Neuronal stem cell (in vitro differentiated cells): Measurements from ENCODE around the gene UGT1A3.
A peak's percentile ranks its signal among the peaks of the same experiment; 100 is the strongest.

Source experiments
- DNase-seq: peaks from one replicate; pipeline ENCODE4 v3.0.0-alpha.2; 2013; ENCODE audit warnings: low spot score
- H2AFZ ChIP-seq: one replicate; pipeline ENCODE4 v1.6.1; 2013; ENCODE audit warnings: mild to moderate bottlenecking, low read length, inconsistent platforms
- H2AK5ac ChIP-seq: 2 replicates; pipeline ENCODE4 v1.6.1; 2013; ENCODE audit warnings: low read depth, mild to moderate bottlenecking, inconsistent platforms, low read length, moderate library complexity, mixed read lengths
- H2BK120ac ChIP-seq: 2 replicates; pipeline ENCODE4 v1.6.1; 2013; ENCODE audit warnings: low read depth, mild to moderate bottlenecking, inconsistent platforms, low read length, moderate library complexity, mixed read lengths
- H2BK12ac ChIP-seq: one replicate; pipeline ENCODE4 v1.6.1; 2013; ENCODE audit warnings: low read length, inconsistent platforms
- H2BK15ac ChIP-seq: 2 replicates; pipeline ENCODE4 v1.6.1; 2013; ENCODE audit warnings: mild to moderate bottlenecking, low read length, inconsistent platforms, mixed read lengths
- H2BK5ac ChIP-seq: one replicate; pipeline ENCODE4 v1.6.1; 2013; ENCODE audit warnings: inconsistent platforms, mild to moderate bottlenecking, low read length, moderate library complexity
- H3K14ac ChIP-seq: one replicate; pipeline ENCODE4 v1.6.1; 2013; ENCODE audit warnings: low read length, inconsistent platforms
- H3K18ac ChIP-seq: 2 replicates; pipeline ENCODE4 v1.6.1; 2013; ENCODE audit warnings: low read length, inconsistent platforms
- H3K23ac ChIP-seq: 2 replicates; pipeline ENCODE4 v1.6.1; 2013; ENCODE audit warnings: low read depth, mild to moderate bottlenecking, mixed read lengths, low read length, inconsistent platforms; ENCODE audit not compliant: poor library complexity
- H3K27ac ChIP-seq: replicated peaks from 3 replicates; pipeline ENCODE4 v1.5.1; 2013; ENCODE audit warnings: low read length, inconsistent platforms
- H3K27me3 ChIP-seq, 3 experiments: 2 replicates each; pipeline ENCODE4 v1.6.1; 2013; ENCODE audit warnings: low read length in 3 of 3, mild to moderate bottlenecking in 2 of 3, inconsistent platforms in 1 of 3, low read depth in 1 of 3, mixed read lengths in 1 of 3, moderate library complexity in 1 of 3; ENCODE audit not compliant: control insufficient read depth in 3 of 3, insufficient read depth in 3 of 3
- H3K36me3 ChIP-seq, 2 donors: replicated peaks in 1 of 2; 2 replicates each; pipeline ENCODE4 v1.6.1; 2013; ENCODE audit warnings: low read length in 2 of 2; ENCODE audit not compliant: control insufficient read depth in 2 of 2, insufficient read depth in 2 of 2
- H3K4ac ChIP-seq: 2 replicates; pipeline ENCODE4 v1.6.1; 2013; ENCODE audit warnings: inconsistent platforms, mild to moderate bottlenecking, low read length, moderate library complexity
- H3K4me1 ChIP-seq, 2 donors: 1 replicate in 1 of 2; 2 replicates in 1 of 2; pipeline ENCODE4 v1.6.1; 2013; ENCODE audit warnings: low read length in 2 of 2, low read depth in 1 of 2; ENCODE audit not compliant: control insufficient read depth in 2 of 2, insufficient read depth in 1 of 2
- H3K4me2 ChIP-seq: one replicate; pipeline ENCODE4 v1.6.1; 2013; ENCODE audit warnings: mild to moderate bottlenecking, low read length, inconsistent platforms; ENCODE audit not compliant: insufficient read depth, poor library complexity, severe bottlenecking
- H3K4me3 ChIP-seq, 2 donors: 2 replicates each; pipeline ENCODE4 v1.5.1; 2013; ENCODE audit warnings: low read length in 2 of 2, mild to moderate bottlenecking in 2 of 2, inconsistent platforms in 1 of 2, moderate library complexity in 1 of 2
- H3K79me1 ChIP-seq: one replicate; pipeline ENCODE4 v1.6.1; 2013; ENCODE audit warnings: low read depth, mild to moderate bottlenecking, inconsistent platforms, low read length, moderate library complexity
- H3K9ac ChIP-seq: one replicate; pipeline ENCODE4 v1.6.1; 2013; ENCODE audit warnings: mild to moderate bottlenecking, low read depth, low read length, inconsistent platforms; ENCODE audit not compliant: poor library complexity
- H3K9me3 ChIP-seq, 2 donors: replicated peaks in 1 of 2; 2 replicates each; pipeline versions ENCODE3 to v1.6.1; 2013; ENCODE audit warnings: low read length in 2 of 2, mild to moderate bottlenecking in 2 of 2, inconsistent platforms in 1 of 2, low read depth in 1 of 2, mixed read lengths in 1 of 2, moderate library complexity in 1 of 2; ENCODE audit not compliant: control insufficient read depth in 2 of 2, insufficient read depth in 1 of 2
- H4K8ac ChIP-seq: one replicate; pipeline ENCODE4 v1.6.1; 2013; ENCODE audit warnings: low read depth, mild to moderate bottlenecking, inconsistent platforms, low read length, moderate library complexity
- H4K91ac ChIP-seq: one replicate; pipeline ENCODE4 v1.6.1; 2013; ENCODE audit warnings: low read length, low read depth, mild to moderate bottlenecking, inconsistent platforms; ENCODE audit not compliant: poor library complexity
- WGBS, 2 donors: extraction: QIAGEN DNeasy Blood & Tissue Kit; methylation state at CpG; one replicate each; pipeline ENCODE4 v1.1.7; 2013; ENCODE audit warnings: missing lambda C conversion rate in 2 of 2, mixed read lengths in 1 of 2; ENCODE audit not compliant: insufficient read length in 2 of 2, insufficient replicate concordance in 1 of 2; ENCODE audit errors: extremely low coverage in 2 of 2; 5-methylcytosine and 5-hydroxymethylcytosine counted together

UGT1A3 gene

DNA sequence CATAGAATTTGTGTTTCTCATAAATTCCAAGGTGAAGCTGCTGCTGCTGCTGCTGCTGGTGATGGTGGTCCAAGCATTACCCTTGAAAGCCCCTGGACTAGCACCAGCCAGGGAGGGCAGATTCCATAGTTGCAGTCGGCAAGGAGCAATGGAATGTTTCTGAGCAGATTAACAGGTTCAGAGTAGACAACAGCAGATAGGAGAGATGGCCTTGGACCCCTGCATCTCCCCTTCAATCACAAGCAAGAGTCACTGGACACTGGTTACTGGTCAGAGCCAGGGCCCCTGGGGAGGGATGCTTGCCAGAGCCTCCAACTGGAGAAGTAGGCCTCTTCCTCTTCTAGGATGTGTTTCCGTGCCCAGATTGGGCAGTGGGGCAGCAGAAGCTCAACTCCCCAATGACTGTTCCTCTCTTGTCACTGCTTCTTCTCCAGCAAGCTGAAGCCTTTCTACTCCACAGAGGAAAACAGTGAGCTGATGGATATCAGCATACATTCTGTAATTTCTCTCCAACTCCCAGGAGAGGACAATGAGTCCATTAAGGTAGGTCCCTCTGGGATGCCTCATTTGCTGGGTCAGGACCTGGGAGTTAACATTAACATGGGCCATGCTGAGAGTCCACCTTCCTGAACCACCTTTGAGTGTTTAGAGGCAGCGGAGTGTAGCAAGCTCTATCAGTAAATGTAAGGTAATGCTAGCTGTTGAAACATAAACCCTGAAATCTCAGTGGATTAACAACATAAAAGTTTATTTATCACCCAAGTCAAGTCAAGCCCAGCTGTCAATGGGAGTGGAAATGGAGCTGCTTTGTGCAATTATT is 84.6 kb downstream of the UGT1A3 start:
- H3K4ac ChIP-seq, result no peak overlapping the region
- H2BK15ac ChIP-seq, result no peak overlapping the region
- H4K91ac ChIP-seq, result no peak overlapping the region
- H3K27me3 ChIP-seq, result peaks cover 0 to 2% (median 0%) of the 10 kb centered on the region in 3 experiments
- H3K27ac ChIP-seq, result no peak overlapping the region
- no peak overlapping the region for H2AK5ac ChIP-seq
- H3K9me3 ChIP-seq, result no peaks in the 10 kb centered on the region
- no peak overlapping the region for H3K23ac ChIP-seq
- H3K18ac ChIP-seq, result no peak overlapping the region
- H3K36me3 ChIP-seq, result no peaks in the 10 kb centered on the region
- H3K79me1 ChIP-seq, result no peaks in the 10 kb centered on the region
- H3K4me3 ChIP-seq, result no peak overlapping the region
- H3K4me1 ChIP-seq, result no peaks in the 10 kb centered on the region
- no peak overlapping the region for H3K14ac ChIP-seq
- no peak overlapping the region for H3K4me2 ChIP-seq
- H2BK5ac ChIP-seq, result no peak overlapping the region
- no peak overlapping the region for H2BK12ac ChIP-seq
- H2AFZ ChIP-seq, result no peak overlapping the region
- DNase-seq, result no peak
- H4K8ac ChIP-seq, result no peak overlapping the region
- no peak overlapping the region for H2BK120ac ChIP-seq
- H3K9ac ChIP-seq, result no peak overlapping the region
- no CpG with 5 or more reads among the region's 3 CpGs for WGBS, 2 donors

DNA sequence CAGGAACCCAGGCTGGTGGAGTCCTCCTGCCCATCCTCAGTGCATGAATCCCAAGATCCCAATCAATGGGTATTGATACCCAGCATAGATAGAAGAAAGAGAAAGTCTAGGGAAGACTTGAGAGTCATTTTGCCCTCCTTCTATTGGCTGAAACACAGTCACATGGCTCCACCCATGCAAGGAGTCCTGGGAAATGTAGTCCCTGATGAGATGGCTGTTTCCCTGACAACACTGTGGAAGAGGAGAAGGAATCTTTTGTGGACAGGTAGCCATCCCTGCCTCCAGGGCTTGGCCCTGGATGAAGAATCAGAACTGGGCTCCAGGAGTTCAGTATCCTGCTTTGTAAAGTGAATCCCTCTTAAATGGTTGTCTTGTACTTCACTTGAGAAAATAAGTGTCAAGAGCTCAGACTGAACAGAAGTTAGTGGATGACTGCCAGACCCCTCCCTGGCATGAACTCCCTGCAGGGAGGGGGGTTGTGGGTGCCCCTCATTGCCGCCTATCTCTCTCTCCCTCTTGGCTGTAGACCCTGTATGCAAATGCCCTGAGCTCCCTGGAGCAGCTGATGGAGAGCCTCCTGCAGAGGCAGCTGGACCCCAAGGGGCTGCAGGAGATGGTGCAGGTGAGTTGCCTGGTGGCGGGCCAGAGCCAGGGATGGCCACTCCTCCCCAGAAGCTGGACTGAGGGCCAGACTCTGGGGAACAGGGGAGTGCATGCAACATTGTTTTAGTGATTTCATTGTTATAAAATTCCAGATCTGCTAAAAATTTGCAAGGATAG is 85.4 kb downstream of the UGT1A3 start:
- H2AFZ ChIP-seq, result no peak overlapping the region
- DNase-seq, result no peak
- H3K79me1 ChIP-seq, result no peaks in the 10 kb centered on the region
- H3K4me1 ChIP-seq, result no peaks in the 10 kb centered on the region
- H3K9me3 ChIP-seq, result no peaks in the 10 kb centered on the region
- H3K18ac ChIP-seq, result peak overlapping the region; percentile 71
- WGBS, 2 donors, result no CpG with 5 or more reads among the region's 2 CpGs
- H3K14ac ChIP-seq, result no peak overlapping the region
- H3K9ac ChIP-seq, result no peak overlapping the region
- no peaks in the 10 kb centered on the region for H3K36me3 ChIP-seq
- no peak overlapping the region for H3K4me2 ChIP-seq
- no peak overlapping the region for H4K8ac ChIP-seq
- no peaks in the 10 kb centered on the region for H3K27me3 ChIP-seq
- no peak overlapping the region for H2BK15ac ChIP-seq
- H3K27ac ChIP-seq, result no peak overlapping the region
- no peak overlapping the region for H3K4ac ChIP-seq
- no peak overlapping the region for H2AK5ac ChIP-seq
- no peak overlapping the region for H3K4me3 ChIP-seq
- no peak overlapping the region for H2BK120ac ChIP-seq
- H3K23ac ChIP-seq, result no peak overlapping the region
- H2BK5ac ChIP-seq, result no peak overlapping the region
- no peak overlapping the region for H2BK12ac ChIP-seq
- no peak overlapping the region for H4K91ac ChIP-seq

DNA sequence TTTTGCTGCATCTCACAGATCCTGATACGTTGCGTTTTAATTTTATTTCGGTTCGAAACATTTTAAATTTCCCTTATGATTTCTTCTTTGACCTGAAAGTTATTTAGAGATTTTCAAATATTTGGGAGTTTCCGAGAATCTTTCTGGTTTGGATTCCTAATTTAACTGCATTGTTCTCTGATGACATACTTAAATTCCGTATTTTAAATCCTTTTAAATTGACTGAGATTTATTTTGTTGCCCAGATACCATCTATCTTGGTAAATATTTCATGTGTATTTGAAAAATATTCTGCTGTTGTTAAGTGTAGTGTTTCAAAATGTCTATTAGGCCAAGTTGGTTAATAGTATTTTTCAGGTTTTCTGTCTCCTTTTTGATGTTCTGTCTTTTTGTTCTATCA is 87.0 kb downstream of the UGT1A3 start:
- no peak overlapping the region for H2BK120ac ChIP-seq
- no peak overlapping the region for H2AFZ ChIP-seq
- H3K4me3 ChIP-seq, result no peak overlapping the region
- no peak overlapping the region for H3K4me2 ChIP-seq
- H3K4ac ChIP-seq, result no peak overlapping the region
- H4K8ac ChIP-seq, result no peak overlapping the region
- no peak overlapping the region for H3K18ac ChIP-seq
- no CpG with 5 or more reads among the region's 6 CpGs for WGBS, 2 donors
- no peak overlapping the region for H3K14ac ChIP-seq
- no peak overlapping the region for H2BK12ac ChIP-seq
- H3K36me3 ChIP-seq, result no peaks in the 10 kb centered on the region
- no peaks in the 10 kb centered on the region for H3K9me3 ChIP-seq
- DNase-seq, result no peak
- H3K4me1 ChIP-seq, result peaks cover 0 to 2% of the 10 kb centered on the region in 2 donors
- no peak overlapping the region for H3K23ac ChIP-seq
- H3K27ac ChIP-seq, result no peak overlapping the region
- H2AK5ac ChIP-seq, result no peak overlapping the region
- H3K27me3 ChIP-seq, result peaks cover 0 to 3% (median 0%) of the 10 kb centered on the region in 3 experiments
- no peak overlapping the region for H4K91ac ChIP-seq
- no peak overlapping the region for H2BK5ac ChIP-seq
- H3K9ac ChIP-seq, result no peak overlapping the region
- H3K79me1 ChIP-seq, result no peaks in the 10 kb centered on the region
- H2BK15ac ChIP-seq, result no peak overlapping the region

DNA sequence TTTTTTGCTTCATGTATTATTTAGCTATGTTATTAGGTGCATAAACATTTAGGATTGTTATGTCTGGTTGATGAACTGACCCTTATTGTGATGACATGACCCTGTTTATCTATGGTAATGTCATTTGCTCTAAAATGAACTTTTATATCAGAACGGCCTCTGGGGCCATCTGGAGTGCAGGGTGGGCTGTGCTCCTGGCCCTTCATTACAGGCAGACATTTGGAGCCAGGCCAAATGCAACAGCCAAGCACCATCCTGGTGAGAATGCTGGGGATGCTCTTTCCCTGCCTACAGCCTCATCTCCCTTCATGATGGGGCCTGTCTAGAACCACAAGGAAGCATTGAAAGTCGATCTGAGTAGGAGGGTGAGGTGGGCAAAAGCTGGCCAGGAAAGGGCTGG is 87.5 kb downstream of the UGT1A3 start:
- Histone ChIP-seq H3K14ac (no peak overlapping the region), H3K9ac (no peak overlapping the region), H3K23ac (peak overlapping the region; percentile 28), H3K27ac (no peak overlapping the region), H3K18ac (no peak overlapping the region), H3K27me3 (peaks cover 0 to 3% (median 0%) of the 10 kb centered on the region in 3 experiments), H2BK5ac (no peak overlapping the region), H3K4ac (no peak overlapping the region), H3K4me1 (peaks cover 0 to 2% of the 10 kb centered on the region in 2 donors), H4K8ac (no peak overlapping the region), H2AK5ac (no peak overlapping the region), H3K4me3 (no peak overlapping the region), H3K9me3 (no peaks in the 10 kb centered on the region), H2AFZ (no peak overlapping the region), H2BK15ac (no peak overlapping the region), H4K91ac (no peak overlapping the region), H2BK12ac (no peak overlapping the region), H2BK120ac (no peak overlapping the region), H3K79me1 (no peaks in the 10 kb centered on the region), H3K36me3 (no peaks in the 10 kb centered on the region), H3K4me2 (no peak overlapping the region)
- no peak for DNase-seq
- no CpG with 5 or more reads among the region's 2 CpGs for WGBS, 2 donors
